Fibroblast of lung (primary cell): ENCODE measurements around the gene MSI2.

Source experiments
- EZH2 ChIP-seq: IDR thresholded peaks from 2 replicates; pipeline ENCODE4 v1.5.1; 2012; ENCODE audit warnings: low read length, control low read depth, mild to moderate bottlenecking; ENCODE audit errors: missing control alignments
- TF ChIP-seq, protein P1 (sequence below), 2 donors: IDR thresholded peaks in 1 of 2; conservative IDR thresholded peaks in 1 of 2; 1 replicate in 1 of 2; 2 replicates in 1 of 2; pipeline ENCODE4 v1.5.1; 2011 to 2012; ENCODE audit warnings: low read length in 2 of 2, control low read depth in 1 of 2, inconsistent platforms in 1 of 2, low read depth in 1 of 2, mild to moderate bottlenecking in 1 of 2

DNA sequence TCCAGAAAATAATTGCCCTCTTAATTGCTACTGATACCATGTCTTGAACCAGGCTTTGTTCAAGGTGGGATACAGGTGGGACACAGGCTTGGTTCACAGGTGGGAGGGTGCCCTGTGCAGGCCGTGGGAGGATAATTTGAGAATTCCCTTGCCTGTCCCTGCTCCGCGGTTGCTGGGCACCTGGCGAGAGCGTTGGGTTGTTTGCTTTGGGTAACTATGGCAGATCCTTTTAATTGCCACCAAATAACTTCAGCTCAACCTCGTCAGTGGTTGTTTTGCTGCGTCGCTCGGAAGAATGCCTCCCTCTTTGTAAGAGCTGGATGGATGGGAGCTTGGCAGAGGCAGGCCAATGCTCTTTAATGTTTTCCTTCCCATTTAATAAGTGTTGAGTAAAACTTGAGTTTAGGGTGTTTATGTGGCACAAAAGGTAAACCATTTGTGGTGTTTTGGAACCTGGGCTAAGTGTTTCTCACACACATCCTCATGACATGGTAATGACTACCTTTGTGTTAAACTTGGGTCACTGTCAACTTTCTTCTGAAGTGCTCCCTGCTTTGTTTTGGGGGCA is 202.5 kb downstream of the MSI2 start:
- TF ChIP-seq, protein P1, sequence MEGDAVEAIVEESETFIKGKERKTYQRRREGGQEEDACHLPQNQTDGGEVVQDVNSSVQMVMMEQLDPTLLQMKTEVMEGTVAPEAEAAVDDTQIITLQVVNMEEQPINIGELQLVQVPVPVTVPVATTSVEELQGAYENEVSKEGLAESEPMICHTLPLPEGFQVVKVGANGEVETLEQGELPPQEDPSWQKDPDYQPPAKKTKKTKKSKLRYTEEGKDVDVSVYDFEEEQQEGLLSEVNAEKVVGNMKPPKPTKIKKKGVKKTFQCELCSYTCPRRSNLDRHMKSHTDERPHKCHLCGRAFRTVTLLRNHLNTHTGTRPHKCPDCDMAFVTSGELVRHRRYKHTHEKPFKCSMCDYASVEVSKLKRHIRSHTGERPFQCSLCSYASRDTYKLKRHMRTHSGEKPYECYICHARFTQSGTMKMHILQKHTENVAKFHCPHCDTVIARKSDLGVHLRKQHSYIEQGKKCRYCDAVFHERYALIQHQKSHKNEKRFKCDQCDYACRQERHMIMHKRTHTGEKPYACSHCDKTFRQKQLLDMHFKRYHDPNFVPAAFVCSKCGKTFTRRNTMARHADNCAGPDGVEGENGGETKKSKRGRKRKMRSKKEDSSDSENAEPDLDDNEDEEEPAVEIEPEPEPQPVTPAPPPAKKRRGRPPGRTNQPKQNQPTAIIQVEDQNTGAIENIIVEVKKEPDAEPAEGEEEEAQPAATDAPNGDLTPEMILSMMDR (conservative IDR thresholded peaks at IDR 0.05 in 1 of 2, IDR thresholded peaks at IDR 0.05 in 1 of 2; ENCODE audit: low read depth in 1 of 2, low read length in 2 of 2) = no peak
- TF ChIP-seq EZH2 = no peak
